ENCODE measurements around the gene PTCH1. TPM values are rescaled to one million over a fixed set of nuclear protein-coding genes. Genes with fewer than 3 reads are reported as not detected.

PTCH1 gene
- total and polyA plus RNA-seq, 10 of the 15 experiments (the other 5 are each of a cell fraction or from before 2014, with no cell fraction given), result 0.16 to 6.1 (median 2.6) TPM

DNA sequence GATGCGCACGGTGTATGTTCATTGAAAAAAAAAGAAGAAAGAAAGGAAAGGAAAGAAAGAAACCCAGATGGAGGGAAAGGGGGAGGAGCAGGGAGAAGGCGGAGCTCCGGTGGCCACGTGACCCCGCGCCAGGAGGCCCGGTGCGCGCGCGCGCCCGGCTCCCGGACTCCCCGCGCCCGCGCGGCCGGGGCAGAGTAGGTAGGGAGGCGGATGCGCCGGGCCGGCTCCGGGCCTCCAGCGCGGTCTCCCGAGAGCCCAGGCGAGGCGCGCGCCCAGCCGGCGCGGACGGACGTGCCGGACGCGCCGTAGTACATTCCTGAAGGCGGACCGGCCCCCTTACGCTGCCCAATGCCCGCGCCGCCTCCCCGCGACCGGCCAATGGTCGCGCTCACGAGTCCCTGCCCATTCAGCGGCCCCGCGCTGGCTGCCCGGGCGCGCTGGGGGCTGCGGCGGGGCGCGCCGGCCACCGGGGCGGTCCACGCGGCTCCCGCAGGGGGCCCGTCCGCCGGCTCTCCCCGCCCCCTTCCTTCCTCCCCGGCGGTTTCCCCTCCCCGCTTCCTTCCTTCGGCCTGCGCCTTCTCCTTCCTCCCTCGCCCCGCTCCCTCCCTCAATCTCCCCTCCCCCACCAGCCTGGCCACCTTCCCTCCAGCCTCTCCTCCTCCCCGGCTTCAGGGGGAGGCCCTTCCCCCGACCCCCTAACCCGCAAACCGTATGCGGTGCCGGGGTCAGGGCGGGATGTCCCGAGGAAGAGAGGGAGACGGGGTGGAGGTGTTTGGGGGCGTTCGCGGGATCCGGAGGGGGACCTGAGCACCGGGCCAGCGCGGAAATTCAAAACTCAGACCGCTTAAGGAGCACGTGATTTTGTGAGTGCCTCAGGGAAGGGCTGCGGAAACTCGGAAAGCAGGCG, 5.8 kb downstream of the PTCH1 start (continued):
- TF ChIP-seq CEBPB (IDR thresholded peaks at IDR 0.05; ENCODE audit: borderline replicate concordance in 1 of 2, low read depth in 2 of 2, low read length in 2 of 2), result no peak
- TF ChIP-seq EZH2 (IDR thresholded peaks at IDR 0.05; ENCODE audit: borderline replicate concordance, control insufficient read depth, low read depth, low read length), result no peak
- TF ChIP-seq NBN (IDR thresholded peaks at IDR 0.05), result 0 out of 2 replicates have a peak, but pooled peaks have one; percentile 32
- TF ChIP-seq, protein P1, sequence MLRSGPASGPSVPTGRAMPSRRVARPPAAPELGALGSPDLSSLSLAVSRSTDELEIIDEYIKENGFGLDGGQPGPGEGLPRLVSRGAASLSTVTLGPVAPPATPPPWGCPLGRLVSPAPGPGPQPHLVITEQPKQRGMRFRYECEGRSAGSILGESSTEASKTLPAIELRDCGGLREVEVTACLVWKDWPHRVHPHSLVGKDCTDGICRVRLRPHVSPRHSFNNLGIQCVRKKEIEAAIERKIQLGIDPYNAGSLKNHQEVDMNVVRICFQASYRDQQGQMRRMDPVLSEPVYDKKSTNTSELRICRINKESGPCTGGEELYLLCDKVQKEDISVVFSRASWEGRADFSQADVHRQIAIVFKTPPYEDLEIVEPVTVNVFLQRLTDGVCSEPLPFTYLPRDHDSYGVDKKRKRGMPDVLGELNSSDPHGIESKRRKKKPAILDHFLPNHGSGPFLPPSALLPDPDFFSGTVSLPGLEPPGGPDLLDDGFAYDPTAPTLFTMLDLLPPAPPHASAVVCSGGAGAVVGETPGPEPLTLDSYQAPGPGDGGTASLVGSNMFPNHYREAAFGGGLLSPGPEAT (IDR thresholded peaks at IDR 0.05; ENCODE audit: low read depth), result no peak
- no peak for TF ChIP-seq HCFC1 (IDR thresholded peaks at IDR 0.05; ENCODE audit: low read length)
- peak; percentile 83; the same call in 1 of the 2 replicates for TF ChIP-seq SMARCA5 (IDR thresholded peaks at IDR 0.05)
- TF ChIP-seq STAT3 (IDR thresholded peaks at IDR 0.05; ENCODE audit: low read depth, low read length), result no peak
- TF ChIP-seq, protein P2, sequence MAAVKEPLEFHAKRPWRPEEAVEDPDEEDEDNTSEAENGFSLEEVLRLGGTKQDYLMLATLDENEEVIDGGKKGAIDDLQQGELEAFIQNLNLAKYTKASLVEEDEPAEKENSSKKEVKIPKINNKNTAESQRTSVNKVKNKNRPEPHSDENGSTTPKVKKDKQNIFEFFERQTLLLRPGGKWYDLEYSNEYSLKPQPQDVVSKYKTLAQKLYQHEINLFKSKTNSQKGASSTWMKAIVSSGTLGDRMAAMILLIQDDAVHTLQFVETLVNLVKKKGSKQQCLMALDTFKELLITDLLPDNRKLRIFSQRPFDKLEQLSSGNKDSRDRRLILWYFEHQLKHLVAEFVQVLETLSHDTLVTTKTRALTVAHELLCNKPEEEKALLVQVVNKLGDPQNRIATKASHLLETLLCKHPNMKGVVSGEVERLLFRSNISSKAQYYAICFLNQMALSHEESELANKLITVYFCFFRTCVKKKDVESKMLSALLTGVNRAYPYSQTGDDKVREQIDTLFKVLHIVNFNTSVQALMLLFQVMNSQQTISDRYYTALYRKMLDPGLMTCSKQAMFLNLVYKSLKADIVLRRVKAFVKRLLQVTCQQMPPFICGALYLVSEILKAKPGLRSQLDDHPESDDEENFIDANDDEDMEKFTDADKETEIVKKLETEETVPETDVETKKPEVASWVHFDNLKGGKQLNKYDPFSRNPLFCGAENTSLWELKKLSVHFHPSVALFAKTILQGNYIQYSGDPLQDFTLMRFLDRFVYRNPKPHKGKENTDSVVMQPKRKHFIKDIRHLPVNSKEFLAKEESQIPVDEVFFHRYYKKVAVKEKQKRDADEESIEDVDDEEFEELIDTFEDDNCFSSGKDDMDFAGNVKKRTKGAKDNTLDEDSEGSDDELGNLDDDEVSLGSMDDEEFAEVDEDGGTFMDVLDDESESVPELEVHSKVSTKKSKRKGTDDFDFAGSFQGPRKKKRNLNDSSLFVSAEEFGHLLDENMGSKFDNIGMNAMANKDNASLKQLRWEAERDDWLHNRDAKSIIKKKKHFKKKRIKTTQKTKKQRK (IDR thresholded peaks at IDR 0.05; ENCODE audit: low read depth, low read length), result no peak
- TF ChIP-seq, protein P3, sequence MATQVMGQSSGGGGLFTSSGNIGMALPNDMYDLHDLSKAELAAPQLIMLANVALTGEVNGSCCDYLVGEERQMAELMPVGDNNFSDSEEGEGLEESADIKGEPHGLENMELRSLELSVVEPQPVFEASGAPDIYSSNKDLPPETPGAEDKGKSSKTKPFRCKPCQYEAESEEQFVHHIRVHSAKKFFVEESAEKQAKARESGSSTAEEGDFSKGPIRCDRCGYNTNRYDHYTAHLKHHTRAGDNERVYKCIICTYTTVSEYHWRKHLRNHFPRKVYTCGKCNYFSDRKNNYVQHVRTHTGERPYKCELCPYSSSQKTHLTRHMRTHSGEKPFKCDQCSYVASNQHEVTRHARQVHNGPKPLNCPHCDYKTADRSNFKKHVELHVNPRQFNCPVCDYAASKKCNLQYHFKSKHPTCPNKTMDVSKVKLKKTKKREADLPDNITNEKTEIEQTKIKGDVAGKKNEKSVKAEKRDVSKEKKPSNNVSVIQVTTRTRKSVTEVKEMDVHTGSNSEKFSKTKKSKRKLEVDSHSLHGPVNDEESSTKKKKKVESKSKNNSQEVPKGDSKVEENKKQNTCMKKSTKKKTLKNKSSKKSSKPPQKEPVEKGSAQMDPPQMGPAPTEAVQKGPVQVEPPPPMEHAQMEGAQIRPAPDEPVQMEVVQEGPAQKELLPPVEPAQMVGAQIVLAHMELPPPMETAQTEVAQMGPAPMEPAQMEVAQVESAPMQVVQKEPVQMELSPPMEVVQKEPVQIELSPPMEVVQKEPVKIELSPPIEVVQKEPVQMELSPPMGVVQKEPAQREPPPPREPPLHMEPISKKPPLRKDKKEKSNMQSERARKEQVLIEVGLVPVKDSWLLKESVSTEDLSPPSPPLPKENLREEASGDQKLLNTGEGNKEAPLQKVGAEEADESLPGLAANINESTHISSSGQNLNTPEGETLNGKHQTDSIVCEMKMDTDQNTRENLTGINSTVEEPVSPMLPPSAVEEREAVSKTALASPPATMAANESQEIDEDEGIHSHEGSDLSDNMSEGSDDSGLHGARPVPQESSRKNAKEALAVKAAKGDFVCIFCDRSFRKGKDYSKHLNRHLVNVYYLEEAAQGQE (IDR thresholded peaks at IDR 0.05; ENCODE audit: low read depth, low read length), result no peak
- TF ChIP-seq ZNF217 (IDR thresholded peaks at IDR 0.05), result no peak
- TF ChIP-seq EP300 (IDR thresholded peaks at IDR 0.05; ENCODE audit: borderline replicate concordance in 1 of 2, control insufficient read depth in 1 of 2, low read depth in 2 of 2, low read length in 2 of 2), result no peak
- TF ChIP-seq, protein P4, sequence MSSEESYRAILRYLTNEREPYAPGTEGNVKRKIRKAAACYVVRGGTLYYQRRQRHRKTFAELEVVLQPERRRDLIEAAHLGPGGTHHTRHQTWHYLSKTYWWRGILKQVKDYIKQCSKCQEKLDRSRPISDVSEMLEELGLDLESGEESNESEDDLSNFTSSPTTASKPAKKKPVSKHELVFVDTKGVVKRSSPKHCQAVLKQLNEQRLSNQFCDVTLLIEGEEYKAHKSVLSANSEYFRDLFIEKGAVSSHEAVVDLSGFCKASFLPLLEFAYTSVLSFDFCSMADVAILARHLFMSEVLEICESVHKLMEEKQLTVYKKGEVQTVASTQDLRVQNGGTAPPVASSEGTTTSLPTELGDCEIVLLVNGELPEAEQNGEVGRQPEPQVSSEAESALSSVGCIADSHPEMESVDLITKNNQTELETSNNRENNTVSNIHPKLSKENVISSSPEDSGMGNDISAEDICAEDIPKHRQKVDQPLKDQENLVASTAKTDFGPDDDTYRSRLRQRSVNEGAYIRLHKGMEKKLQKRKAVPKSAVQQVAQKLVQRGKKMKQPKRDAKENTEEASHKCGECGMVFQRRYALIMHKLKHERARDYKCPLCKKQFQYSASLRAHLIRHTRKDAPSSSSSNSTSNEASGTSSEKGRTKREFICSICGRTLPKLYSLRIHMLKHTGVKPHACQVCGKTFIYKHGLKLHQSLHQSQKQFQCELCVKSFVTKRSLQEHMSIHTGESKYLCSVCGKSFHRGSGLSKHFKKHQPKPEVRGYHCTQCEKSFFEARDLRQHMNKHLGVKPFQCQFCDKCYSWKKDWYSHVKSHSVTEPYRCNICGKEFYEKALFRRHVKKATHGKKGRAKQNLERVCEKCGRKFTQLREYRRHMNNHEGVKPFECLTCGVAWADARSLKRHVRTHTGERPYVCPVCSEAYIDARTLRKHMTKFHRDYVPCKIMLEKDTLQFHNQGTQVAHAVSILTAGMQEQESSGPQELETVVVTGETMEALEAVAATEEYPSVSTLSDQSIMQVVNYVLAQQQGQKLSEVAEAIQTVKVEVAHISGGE (CRISPR knock-in tag; IDR thresholded peaks at IDR 0.05), result no peak
- no peak for TF ChIP-seq EGR1 (IDR thresholded peaks at IDR 0.05; ENCODE audit: borderline replicate concordance in 1 of 2, low read depth in 2 of 2, low read length in 2 of 2)
- TF ChIP-seq JUNB (IDR thresholded peaks at IDR 0.05), result no peak
- TF ChIP-seq NFYA (IDR thresholded peaks at IDR 0.05; ENCODE audit: borderline replicate concordance, low read depth, low read length), result no peak
- no peak for TF ChIP-seq HDAC2 (IDR thresholded peaks at IDR 0.05)
- TF ChIP-seq TARDBP (IDR thresholded peaks at IDR 0.05; ENCODE audit: borderline replicate concordance), result no peak

Measured in GM12878 (cell line).